SHP77 (cell line): ENCODE measurements around the gene IGSF8.

ENCODE experiments used
- DNase-seq, 2 experiments: peaks; one replicate each; lab custom pipeline; 2025; lab: John Stamatoyannopoulos, UW

Gene IGSF8

DNA sequence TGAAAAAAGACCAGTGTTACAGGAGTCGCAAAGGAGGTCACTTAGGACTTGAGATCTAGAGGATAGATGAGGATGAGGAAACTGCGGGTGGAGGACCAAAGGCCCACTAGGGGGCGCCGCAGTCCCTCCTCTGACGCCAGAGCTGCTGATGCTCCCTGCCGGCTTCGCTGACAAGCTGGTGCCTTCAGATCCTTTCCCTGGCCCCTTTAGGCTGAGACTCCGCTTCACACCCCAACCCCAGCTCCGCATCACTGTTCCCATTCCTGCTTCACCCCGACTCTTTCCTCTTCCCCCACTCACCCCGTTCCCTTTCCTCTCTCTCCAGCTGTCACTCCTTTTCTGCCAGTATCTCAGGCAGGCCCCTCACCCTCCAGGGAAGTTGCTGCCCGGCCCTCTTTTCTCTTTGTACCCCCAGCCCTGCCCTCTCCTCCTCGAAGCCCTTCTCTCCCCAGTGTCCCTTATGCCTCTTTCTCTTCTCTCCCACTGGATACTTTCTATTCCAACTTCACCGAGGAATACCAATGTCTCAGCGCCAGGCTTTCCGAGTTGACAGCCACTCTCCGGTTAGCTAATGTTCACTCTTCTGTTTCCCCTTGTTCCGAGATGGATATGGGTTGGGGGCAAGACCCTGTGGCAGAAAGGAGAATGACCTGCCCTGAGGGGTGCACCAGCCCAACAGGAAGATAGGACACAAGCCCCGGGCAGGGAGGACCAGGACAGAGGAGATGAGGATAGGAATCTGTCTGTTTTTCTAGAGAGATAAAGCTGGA, 12.5 kb downstream of the IGSF8 start:
- peak; percentile 64 to 69 for DNase-seq

DNA sequence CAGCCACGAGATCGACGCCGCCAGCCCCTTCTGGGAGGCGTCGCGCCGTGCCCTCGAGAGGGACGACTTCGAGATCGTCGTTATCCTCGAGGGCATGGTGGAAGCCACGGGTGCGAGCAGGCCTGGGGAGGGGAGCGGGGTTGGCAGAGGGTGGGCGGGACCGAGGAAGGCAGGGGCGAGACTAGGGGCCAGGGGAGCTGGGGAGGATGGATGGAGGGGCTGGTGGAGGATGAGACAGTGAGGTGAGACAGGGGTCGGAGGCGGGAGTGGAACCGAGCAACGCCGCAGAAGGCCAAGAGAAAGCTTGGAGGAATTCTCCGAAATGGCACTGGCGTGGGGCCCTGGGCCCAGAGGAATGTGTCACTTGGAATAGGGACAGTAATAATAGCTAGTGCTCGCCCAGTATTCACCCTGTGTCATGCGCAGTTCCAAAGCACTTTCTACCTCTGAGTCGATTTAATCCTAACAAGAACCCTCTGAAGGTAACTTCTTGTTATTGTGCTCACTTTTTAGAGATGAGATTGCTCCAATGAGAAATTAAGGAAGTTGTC, 13.6 kb downstream of the IGSF8 start:
- DNase-seq: no peak

DNA sequence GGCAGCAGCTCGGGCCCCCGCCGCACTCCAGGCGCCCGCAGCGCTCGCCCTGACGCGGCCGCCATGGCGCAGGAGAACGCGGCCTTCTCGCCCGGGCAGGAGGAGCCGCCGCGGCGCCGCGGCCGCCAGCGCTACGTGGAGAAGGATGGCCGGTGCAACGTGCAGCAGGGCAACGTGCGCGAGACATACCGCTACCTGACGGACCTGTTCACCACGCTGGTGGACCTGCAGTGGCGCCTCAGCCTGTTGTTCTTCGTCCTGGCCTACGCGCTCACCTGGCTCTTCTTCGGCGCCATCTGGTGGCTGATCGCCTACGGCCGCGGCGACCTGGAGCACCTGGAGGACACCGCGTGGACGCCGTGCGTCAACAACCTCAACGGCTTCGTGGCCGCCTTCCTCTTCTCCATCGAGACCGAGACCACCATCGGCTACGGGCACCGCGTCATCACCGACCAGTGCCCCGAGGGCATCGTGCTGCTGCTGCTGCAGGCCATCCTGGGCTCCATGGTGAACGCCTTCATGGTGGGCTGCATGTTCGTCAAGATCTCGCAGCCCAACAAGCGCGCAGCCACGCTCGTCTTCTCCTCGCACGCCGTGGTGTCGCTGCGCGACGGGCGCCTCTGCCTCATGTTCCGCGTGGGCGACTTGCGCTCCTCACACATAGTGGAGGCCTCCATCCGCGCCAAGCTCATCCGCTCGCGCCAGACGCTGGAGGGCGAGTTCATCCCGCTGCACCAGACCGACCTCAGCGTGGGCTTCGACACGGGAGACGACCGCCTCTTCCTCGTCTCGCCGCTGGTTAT, 14.2 kb downstream of the IGSF8 start:
- peak; percentile 44 to 56 for DNase-seq

DNA sequence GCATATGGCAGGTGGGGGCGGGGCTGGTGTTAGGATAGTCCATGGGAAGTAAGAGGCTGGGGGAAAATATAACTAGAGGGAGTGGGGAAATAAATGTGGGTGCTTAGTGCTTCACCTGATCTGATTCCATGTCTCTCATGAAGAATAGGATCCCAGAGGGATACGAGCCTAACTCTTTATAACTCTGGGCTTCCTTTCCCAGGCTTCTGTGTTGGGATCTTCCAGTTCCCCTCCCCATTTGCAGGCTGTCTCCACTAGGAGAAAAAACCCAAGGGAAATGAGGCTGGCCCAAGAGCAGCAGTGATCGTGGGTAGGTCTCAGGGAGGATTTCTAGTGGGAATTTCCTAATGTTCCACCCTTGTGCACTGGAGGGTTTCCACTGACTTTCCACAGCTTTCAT, 15.5 kb downstream of the IGSF8 start:
- no peak for DNase-seq

DNA sequence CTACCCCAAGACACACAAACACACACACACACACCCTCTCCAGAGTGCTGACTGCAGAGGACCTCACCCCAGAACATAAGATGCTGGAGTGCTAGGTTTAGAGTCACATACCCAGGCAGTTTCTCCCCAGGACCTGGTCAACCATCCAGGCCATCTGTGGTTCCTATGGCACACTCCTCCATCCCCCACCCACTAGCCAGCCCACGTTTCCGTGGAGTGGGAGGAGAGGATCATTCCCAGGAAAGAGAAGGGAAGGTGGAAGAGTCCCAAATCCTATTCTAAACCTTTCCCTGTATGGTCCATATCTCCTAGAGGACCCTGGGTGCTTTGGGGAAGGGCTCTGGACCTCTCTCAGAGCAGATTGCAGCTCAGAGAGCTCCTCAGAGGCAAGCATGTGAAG, 15.9 kb downstream of the IGSF8 start:
- DNase-seq: no peak

DNA sequence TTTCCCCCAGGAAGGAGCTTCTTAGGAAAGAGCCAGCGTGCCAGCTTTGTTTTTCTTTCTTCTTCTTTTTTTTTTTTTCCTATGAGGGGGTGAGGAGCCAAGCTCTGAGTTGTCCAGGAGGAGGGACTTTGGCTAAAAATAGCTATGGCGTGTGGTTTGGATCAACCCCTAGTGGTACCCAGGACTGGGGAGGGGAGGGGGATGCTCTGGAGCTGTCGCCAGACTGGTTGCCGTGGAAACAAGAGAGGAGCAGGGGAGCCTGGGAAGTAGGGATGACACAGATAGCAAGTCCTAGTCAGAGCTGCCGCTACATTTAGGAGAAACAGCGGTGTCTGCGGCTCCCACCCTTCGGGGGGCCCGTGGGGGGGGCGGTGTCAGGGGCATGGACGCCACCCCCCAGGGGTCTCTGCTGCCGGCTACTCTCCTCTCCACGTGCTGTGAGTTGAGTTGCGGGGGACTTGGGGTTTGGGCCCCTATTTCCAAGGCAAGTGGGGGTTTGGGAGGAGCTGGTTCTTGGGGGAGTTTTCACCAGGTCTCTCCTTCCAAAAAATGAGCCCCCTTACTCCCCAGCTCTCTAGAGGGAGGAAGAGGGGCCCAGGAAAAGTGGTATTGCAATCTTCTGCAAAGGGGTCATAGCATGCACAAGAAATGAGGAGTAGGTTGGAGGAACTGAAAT, 17.0 kb downstream of the IGSF8 start, which contains the start of gene KCNJ9:
KCNJ9 (plus strand) TSS at position 278 of the 676 bp plus-strand sequence. CDS start 2,493 bp downstream, outside the sequence.
- no peak for DNase-seq

DNA sequence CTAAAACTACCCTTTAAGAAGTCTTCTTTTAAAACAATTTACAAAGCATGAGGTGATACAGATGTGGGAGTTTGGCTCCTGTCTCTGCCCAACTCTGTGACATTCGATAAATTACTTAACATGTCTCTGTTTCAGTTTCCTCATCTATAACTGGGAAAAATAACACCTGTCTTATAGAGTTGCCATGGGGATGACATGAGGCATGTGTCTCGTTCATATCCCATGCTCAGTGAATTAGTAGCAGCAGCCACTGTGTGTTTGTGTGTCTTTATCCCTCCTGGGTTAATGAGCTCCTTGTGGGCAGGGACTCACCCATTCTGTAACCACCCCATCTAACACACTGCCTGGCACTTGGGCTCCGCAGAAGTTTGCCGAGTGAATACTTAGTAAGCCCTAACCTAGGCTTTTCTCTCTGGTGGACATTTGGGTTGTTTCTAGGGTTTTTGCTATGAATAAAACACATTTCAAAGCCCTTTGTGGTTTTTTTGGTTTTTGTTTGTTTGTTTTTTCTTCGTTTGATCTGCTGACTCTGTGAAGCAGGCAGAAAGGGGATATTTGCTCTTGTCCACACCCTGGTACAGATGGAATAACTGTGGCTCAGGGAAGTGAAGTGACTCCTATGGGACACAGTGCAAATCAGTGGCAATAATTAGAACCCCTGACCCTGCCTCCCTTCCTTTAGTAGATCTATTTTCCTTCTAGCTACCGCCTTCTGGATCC, 17.9 kb downstream of the IGSF8 start:
- no peak for DNase-seq

DNA sequence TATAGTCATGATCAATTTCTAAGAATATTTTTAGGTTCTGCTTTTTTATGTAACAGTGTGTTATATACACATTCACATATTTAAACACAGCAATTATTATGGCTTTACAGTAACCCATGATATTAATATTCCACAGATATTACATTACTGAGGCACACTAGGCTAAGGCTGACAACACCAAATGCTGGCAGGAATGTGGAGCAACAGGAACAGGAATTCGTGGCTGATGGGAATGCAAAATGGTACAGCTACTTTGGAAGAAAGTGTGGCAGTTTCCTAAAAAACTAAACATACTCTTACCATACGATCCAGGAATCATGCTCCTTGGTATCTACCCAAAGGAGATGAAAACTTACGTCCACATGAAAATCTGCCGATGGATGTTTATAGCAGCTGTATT, 19.0 kb downstream of the IGSF8 start:
- no peak for DNase-seq

DNA sequence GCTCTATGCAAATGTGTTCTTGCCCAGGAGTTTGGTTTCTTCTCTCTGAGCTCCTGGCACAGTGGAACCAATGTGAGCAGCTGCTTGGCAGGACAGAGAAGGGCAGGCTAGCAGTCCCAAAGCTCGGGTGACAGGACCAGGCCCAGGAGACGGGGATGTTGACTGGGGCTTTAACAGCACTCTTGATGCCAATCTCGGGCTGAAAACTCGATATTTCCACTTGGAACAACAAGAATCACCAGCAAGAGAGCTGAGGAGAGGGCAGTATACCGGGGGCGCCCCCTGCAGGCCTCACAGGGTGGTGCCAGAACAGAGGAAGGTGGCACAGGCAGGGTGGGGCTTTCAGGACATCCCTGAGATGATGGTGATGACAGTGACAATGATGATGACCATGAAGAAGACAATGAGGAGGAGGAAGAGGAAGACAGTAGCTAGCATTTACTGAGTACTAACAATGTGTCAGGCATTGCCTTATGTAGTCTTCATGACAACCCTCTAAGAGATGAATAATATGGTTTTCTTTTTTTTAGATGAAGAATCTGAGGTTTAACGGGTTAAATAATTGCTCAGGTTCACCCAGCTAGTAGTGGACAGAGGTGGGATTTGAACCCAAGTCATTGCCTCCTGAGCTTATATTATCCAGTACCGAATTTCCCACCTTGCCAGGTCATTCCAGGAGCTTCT, 19.8 kb downstream of the IGSF8 start:
- DNase-seq: no peak

DNA sequence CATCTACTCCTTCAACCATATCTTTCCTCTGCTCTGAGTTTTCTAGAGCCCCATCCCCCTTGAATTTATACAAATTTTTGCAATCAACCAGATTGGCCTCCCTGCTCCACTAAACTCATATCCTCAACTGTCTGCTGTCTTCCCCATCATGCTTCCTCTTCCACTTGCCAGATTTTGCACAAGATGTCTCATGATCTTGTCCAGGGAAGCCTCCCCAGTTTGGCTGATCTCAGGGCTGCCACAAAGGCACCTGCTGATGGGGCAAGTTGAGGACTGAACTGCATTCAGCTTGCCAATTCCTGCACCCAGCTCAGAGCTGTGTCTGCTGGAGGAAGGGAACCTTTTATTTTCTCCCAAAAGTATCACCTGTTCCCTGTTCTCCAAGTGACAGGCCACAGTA, 20.9 kb downstream of the IGSF8 start:
- DNase-seq: no peak

DNA sequence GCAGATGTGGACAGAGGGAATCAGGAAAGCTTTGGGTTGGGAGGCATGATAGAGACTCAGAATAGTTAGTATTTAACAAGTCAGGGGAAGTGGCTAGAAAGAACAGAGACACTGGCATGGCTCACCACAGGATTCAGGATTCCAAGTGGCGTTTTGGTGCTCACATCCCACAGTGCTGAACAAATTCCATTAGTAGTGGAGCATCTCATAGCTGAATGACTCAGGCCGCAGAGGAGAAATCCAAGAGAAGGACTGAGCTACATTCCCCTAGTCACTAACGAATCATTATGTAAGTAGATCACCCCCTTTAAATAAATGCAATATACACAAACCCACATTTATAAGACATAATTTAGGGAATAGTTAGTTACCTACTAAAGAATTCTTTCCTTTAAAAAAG, 22.1 kb downstream of the IGSF8 start:
- no peak for DNase-seq

DNA sequence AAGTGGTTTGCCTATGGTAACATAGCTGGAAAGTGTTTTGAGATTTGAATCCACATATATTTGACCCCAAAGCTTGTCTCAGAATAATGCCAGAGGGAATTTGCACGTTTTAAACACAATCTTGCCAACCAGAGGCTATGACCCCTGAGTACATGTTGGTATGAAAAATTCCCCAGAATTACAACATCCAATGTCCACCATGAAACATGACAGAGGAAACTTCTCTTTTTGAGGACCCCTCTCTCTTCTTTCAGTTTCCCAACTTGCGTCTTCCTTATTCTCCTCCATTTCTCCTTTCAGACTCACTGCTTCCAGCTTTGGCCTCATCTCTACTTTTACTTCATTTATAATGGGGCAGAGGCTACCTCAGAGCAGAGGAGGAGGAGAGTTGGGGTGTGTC, 22.6 kb downstream of the IGSF8 start:
- DNase-seq: no peak

DNA sequence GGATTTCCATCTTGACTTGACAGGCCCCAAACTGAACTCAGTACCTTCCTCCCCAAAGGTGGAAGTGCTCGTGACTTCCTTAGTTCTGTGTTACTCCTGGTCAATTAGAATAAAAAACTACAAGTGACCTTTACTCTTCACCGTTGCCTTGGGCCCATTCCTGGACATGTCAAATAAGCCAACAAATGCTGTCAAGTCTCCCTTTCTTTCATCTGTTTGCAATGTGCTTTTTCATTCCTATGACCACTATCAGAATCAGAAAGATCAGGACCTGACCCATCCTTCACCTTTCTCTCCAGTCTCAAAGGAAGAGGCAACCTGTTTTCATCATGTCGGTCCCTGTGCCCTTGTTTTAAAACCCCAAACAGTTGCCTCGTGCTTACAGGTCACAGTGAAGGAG, 23.6 kb downstream of the IGSF8 start:
- no peak for DNase-seq

DNA sequence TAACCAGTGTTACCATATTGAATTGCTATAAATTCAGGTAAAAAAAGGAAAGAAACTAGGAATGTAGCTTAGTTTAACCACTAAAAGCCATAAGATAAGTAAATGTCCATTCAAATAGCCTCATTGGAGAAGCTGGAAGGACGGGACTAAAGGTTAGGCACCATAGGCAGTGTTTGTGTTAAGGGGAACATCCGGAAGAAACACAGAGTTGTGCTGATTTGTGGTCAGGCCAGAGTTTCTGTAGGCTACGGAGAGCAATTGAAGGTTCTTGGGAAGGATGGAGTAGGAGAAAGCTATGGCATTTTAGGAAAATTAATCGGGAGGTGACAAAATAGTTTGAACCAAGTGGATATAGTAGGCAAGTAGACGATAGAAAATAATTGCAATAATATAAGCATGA, 27.1 kb downstream of the IGSF8 start:
- DNase-seq: no peak

DNA sequence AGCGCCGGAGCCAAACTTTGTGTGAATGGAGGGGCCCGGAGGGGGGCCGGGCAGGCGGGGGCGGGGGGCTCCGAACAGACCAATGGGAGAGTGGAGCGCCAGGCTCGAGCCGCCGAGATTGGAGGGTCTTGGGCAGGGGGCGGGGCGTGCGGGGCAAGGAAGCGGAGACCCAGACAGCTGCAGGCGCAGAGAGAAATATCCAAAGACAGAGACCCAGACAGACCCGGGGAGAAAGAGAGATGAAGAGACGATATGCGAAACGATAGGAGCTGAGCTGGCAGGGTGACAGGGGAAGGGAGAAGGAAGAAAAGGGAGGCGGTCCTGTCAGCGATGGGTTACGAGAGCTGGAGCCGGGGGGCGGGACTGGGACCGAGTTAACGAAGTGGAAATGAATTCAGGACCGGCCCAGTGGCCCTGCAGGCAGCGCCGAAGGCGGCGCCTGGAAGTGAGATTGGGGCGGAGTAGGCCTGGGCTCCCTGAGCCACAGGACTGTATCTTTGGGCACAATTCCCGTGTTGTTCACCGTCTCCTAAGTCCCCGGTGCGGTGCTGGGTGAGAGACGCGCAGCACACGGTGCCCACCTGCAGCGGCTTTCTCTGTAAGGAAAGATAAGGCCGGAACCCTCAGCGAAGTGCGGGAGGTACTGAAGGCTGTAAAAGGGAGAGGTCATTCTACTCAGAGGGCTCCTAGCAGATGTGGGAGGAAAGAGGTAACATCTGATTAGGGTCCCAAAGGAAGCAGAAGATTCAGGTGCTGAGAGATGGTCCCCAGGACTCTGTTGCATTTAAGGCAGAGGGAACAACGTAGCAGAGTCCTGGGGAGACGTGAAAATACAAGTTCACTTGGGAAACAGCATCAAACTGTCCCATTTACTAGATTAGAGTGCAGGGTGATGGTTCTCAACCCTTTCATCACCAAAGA, 27.9 kb downstream of the IGSF8 start:
- no peak for DNase-seq

DNA sequence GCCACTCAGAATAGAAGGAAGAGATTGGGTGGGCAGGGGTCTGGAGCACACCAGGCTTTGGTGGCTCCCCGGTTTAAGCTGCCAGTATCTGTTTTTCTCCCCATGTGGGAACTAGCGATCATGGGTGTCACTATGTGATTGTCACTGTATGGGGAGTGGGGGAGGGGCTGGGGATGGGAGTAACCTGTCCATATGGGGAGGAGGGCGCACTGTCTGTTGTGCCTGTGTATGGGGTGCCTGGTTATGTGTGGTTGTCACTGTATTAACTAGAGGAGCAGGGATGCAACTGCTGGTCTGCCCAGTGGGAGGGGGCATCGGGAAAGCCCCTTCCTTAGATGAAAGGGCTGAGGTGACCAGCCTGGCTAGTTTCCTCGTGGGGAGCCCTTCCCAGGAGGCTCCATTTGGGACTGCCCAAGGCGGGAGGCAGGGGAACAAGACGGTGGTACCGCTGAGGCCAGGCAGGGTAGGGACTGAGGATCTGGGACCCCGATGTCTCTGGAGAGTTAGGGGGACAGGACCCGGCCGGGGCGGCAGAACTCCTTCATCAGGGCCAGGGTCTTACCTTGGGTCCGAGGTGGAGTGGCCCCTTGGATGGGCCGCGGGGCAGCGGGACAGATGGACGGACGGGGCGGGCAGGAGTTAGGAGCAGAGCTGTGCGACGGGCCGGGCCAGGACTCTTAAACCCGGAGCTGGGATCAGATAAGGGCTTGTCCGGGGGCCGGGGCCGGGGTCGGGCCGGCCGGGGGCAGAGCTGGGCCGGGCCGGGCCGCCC, 28.8 kb downstream of the IGSF8 start, which contains the start of gene KCNJ10:
KCNJ10 (minus strand) TSS at position 701 of the 772 bp plus-strand sequence. CDS start 27,628 bp downstream, outside the sequence.
- no peak for DNase-seq

DNA sequence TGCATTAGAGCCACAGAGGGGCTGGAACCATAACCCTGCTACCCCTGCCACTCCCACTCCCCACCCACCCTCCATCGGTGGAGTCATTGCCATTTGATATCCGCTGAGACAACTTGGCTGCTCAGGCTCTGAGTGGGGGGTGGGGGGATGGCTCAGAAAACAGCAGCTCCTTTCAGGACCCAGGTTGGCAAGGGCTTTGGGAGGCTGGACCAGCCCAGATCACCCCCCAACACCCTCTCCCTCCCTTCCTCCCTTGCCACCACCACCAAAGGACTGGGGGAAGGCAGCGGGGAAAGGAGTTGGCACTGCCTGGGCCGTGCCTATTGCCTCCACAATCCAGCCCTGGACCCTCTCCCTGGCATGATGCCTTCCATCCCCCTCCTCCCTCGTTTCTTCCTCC, 30.2 kb downstream of the IGSF8 start:
- no peak for DNase-seq

DNA sequence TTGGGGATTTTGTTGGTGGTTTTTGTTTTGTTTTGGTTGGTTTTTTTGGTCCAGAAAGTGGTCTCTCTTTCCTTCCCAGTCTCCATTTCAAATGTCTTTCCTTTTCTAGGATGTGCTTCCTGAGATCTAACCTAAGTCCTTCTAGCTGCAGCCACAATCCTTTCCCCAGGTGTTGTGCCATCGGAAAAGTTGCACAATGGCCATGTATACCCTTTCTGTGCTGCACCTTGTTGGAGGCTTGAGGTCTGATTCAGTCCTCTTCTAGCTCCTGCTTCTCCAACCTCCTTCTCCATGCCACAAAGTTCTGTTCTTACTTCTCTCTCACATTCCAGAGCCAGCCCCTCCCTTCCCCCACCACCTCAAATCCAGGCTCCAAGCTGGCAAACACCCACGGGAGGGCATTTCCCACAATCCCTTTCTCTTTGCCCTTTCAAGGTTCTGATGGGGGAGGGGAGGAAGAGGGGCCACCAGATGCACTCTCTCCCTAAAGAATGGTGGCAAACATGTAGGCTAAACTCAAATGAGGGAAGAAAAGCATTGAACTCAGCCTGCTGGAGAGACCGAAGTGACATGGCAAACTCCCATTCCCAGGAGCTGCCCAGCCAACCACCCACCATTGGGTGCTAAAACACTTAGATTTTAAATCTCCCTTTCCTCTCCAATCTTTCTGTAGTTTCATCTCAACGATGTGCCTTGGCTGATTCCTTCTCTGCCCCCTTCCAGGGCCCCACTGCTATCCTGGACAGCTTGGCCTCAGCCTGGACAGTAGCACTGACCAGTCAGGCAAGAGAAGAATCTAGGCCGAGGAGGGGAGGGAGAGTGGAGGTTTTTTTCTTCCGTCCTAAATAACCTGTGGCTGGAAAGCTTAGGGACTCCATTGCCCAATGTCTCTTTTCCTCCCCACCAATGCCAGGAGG, 31.3 kb downstream of the IGSF8 start:
- DNase-seq: no peak
